Tibial nerve (tissue), 3 donors: Measurements from ENCODE around the gene SUSD2.

Experiments used
- POLR2A ChIP-seq, 2 donors: fragments of 450-650 bp; IDR thresholded peaks; one replicate each; pipeline ENCODE4 v1.6.1; 2017; ENCODE audit warnings: antibody characterized with exemption in 2 of 2, mild to moderate bottlenecking in 2 of 2, moderate library complexity in 2 of 2
- TF ChIP-seq, protein P1 (sequence below), 5 experiments: fragments of 200-600 bp in 3 of 5; fragments of 450-650 bp in 2 of 5; sonication (generic) in 3 of 5; IDR thresholded peaks; one replicate each; pipeline ENCODE4 v1.5.1; 2016 to 2019; ENCODE audit warnings: antibody characterized with exemption in 5 of 5, mild to moderate bottlenecking in 3 of 5, moderate library complexity in 2 of 5

DNA sequence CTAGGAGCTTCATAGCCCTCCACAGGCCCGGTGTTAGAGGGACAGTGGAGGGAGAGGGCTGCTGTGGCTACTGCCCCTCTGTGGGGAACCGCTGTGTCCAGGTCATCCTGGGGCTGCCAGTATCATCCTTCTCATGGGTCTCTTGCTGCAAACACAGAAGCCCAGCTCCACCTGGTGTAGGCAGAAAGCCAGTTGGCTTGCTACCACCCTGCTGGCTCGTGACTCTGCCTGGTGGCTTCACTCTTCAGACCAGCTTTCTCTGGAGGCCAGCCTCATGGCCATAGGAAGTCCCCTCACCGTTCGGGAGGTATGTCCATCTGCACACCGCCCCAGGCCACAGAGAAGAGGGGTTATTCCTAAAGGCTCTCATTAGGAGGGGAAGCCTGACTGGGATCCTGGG lies 19.4 kb upstream of the SUSD2 start:
- TF ChIP-seq, protein P1, sequence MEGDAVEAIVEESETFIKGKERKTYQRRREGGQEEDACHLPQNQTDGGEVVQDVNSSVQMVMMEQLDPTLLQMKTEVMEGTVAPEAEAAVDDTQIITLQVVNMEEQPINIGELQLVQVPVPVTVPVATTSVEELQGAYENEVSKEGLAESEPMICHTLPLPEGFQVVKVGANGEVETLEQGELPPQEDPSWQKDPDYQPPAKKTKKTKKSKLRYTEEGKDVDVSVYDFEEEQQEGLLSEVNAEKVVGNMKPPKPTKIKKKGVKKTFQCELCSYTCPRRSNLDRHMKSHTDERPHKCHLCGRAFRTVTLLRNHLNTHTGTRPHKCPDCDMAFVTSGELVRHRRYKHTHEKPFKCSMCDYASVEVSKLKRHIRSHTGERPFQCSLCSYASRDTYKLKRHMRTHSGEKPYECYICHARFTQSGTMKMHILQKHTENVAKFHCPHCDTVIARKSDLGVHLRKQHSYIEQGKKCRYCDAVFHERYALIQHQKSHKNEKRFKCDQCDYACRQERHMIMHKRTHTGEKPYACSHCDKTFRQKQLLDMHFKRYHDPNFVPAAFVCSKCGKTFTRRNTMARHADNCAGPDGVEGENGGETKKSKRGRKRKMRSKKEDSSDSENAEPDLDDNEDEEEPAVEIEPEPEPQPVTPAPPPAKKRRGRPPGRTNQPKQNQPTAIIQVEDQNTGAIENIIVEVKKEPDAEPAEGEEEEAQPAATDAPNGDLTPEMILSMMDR (IDR thresholded peaks at IDR 0.05): no peak
- no peak for TF ChIP-seq POLR2A (IDR thresholded peaks at IDR 0.05)
